Activated naive CD8-positive, alpha-beta T cell (primary cell): ENCODE results near the gene DGKG.

Experiments
- H3K27ac Mint-ChIP-seq: one replicate; pipeline ENCODE4 v1.8.0; 2021; ENCODE audit warnings: mixed read lengths
- H3K27me3 Mint-ChIP-seq: one replicate; pipeline ENCODE4 v1.8.0; 2021; ENCODE audit warnings: mixed read lengths
- H3K36me3 Mint-ChIP-seq: one replicate; pipeline ENCODE4 v1.8.0; 2021; ENCODE audit warnings: mixed read lengths
- H3K4me1 Mint-ChIP-seq: one replicate; pipeline ENCODE4 v1.8.0; 2021; ENCODE audit warnings: low read depth, mixed read lengths
- H3K4me3 Mint-ChIP-seq: one replicate; pipeline ENCODE4 v1.8.0; 2021; ENCODE audit warnings: mild to moderate bottlenecking, mixed read lengths
- H3K9me3 Mint-ChIP-seq: one replicate; pipeline ENCODE4 v1.8.0; 2021; ENCODE audit warnings: low read depth, mixed read lengths

Gene DGKG

DNA sequence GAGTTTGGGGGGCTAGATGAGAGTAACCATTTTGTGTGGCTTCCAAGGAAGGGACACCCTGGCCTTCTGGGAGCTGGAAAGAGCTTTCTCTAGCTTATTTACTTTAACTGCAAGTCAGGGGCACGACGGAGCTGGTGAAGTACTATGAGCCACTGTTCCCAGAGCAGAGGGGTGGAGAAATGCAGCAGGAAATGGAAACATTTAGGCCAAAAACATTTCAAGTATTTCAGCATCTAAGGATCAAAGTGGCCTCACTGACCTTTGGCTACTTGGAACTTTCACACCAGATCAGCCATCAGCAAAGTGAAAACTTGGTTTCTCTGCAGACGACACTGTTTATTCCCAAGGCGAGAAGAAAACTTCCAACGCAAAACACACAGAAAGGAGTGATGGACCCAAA lies 7.9 kb downstream of the DGKG start:
- no peak overlapping the region for H3K27ac Mint-ChIP-seq
- H3K4me1 Mint-ChIP-seq: no peaks in the 10 kb centered on the region
- no peaks in the 10 kb centered on the region for H3K9me3 Mint-ChIP-seq
- H3K27me3 Mint-ChIP-seq: peaks cover 11% of the 10 kb centered on the region
- H3K4me3 Mint-ChIP-seq: no peak overlapping the region
- H3K36me3 Mint-ChIP-seq: no peaks in the 10 kb centered on the region

DNA sequence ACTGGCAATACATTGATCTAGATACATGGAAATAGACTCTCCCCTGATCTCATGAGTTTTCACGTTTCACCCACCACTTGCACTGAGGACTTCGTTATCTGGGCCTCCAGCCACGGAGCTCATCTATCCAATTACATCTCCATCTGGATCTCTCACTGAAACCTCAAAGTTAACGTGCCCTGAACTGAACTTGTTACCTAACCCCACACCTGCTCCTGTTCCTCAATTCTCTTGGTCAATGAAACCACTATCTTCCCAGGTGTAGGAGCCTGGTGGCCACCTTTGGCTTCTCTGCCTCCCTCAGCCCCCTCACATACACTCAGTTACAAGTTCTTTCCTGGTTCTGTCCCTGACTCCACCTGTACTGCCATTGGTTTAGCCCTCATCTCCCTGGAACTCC lies 9.7 kb downstream of the DGKG start:
- H3K27ac Mint-ChIP-seq: no peak overlapping the region
- H3K4me1 Mint-ChIP-seq: no peaks in the 10 kb centered on the region
- H3K4me3 Mint-ChIP-seq: no peak overlapping the region
- no peaks in the 10 kb centered on the region for H3K36me3 Mint-ChIP-seq
- H3K27me3 Mint-ChIP-seq: peaks cover 6% of the 10 kb centered on the region
- H3K9me3 Mint-ChIP-seq: no peaks in the 10 kb centered on the region

- H3K27me3 Mint-ChIP-seq: peaks cover 2% of the 10 kb centered on the region
- H3K4me1 Mint-ChIP-seq: peaks cover 12% of the 10 kb centered on the region
- no peak overlapping the region for H3K27ac Mint-ChIP-seq
- H3K36me3 Mint-ChIP-seq: peaks cover 2% of the 10 kb centered on the region
- H3K9me3 Mint-ChIP-seq: no peaks in the 10 kb centered on the region
- H3K4me3 Mint-ChIP-seq: no peak overlapping the region
Observed at GRCh38 chr3:186342197-186342596, 19.8 kb downstream of the DGKG start.

- Mint-ChIP-seq H3K4me3 (no peak overlapping the region), H3K36me3 (peaks cover 2% of the 10 kb centered on the region), H3K27me3 (peaks cover 2% of the 10 kb centered on the region), H3K9me3 (no peaks in the 10 kb centered on the region), H3K4me1 (peaks cover 12% of the 10 kb centered on the region), H3K27ac (no peak overlapping the region)
Observed at GRCh38 chr3:186340204-186340603, 21.8 kb downstream of the DGKG start.

GRCh38 chr3:186339180-186339918 lies 22.7 kb downstream of the DGKG start:
- Mint-ChIP-seq H3K4me1 (peaks cover 12% of the 10 kb centered on the region), H3K27ac (no peak overlapping the region), H3K9me3 (no peaks in the 10 kb centered on the region), H3K27me3 (peaks cover 2% of the 10 kb centered on the region), H3K36me3 (peaks cover 2% of the 10 kb centered on the region), H3K4me3 (no peak overlapping the region)

DNA sequence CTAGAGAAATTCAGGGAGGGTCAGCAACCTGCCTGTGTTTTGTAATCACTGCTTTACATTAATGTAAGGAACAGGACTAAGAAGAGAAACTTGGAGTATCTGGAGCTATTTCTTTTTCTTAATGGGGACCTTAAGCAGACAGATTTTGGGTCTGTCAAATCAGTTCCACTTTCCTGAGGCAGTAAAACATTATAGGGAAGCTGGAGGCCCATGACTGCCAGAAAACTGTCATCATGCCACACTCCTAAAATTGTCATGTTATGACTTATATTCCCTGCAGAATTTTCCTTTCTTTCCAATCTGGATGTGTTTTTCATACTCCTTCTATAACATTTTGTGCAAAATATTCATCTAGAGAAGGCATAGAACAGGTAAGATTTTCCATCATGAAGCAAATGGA lies 28.8 kb downstream of the DGKG start:
- H3K27ac Mint-ChIP-seq: no peak overlapping the region

GRCh38 chr3:186330772-186331460 lies 31.1 kb downstream of the DGKG start:
- Mint-ChIP-seq H3K4me1 (no peaks in the 10 kb centered on the region), H3K36me3 (no peaks in the 10 kb centered on the region), H3K27ac (no peak overlapping the region), H3K27me3 (peaks cover 10% of the 10 kb centered on the region), H3K4me3 (no peak overlapping the region), H3K9me3 (no peaks in the 10 kb centered on the region)

More for the DNA sequence above, 28.8 kb downstream of the DGKG start:
- peaks cover 10% of the 10 kb centered on the region for H3K27me3 Mint-ChIP-seq
- H3K4me3 Mint-ChIP-seq: no peak overlapping the region
- H3K4me1 Mint-ChIP-seq: no peaks in the 10 kb centered on the region
- no peaks in the 10 kb centered on the region for H3K36me3 Mint-ChIP-seq
- H3K9me3 Mint-ChIP-seq: no peaks in the 10 kb centered on the region

DNA sequence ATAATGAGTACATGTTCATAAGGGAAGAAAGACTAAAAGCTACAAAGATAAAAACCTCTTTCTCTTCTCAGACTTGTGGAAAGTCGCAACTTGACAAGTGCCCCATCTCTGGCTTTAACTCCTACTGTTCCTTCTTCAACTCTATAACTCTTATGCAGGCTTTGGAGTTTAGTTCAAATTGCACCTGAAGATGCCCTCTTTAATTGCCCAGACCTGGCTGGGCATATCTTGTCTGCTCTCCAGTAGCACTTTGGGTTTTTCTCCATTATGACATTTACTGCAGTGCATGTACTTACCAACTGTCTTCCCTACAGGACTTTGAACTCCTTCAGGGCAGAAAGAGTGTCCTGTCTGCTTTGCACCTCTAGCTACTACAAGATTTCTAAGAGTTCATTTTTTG lies 32.4 kb downstream of the DGKG start:
- peaks cover 10% of the 10 kb centered on the region for H3K27me3 Mint-ChIP-seq
- no peak overlapping the region for H3K4me3 Mint-ChIP-seq
- H3K36me3 Mint-ChIP-seq: no peaks in the 10 kb centered on the region
- no peaks in the 10 kb centered on the region for H3K4me1 Mint-ChIP-seq
- H3K27ac Mint-ChIP-seq: no peak overlapping the region
- no peaks in the 10 kb centered on the region for H3K9me3 Mint-ChIP-seq

DNA sequence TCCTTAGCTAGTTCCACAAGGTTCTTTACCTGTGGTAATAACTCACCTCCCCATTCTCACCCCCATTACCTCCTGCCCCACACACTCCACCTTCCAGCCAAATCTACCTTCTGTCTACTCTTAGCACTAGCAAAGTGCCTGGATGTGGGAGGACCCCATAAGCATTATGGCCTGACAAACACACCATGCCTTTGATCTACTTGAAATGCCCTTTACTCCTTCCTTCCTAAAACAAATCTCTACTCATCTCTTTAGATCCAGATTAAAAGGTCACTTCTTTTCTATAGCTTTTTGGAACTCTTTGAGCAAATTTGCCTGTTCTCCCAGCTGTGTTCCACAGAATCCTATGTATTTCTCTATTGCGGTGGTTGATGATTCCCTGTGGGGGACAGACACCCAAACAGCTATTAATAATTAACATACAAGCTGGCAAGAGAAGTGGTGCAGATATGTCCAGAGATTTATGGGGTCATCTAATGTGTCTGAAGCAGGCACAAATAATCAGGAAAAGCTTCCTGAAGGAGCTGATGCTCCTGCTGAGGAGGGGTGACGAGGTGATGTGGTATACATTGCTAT lies 34.0 kb downstream of the DGKG start:
- no peak overlapping the region for H3K27ac Mint-ChIP-seq
- H3K27me3 Mint-ChIP-seq: peaks cover 7% of the 10 kb centered on the region
- no peaks in the 10 kb centered on the region for H3K36me3 Mint-ChIP-seq
- H3K4me3 Mint-ChIP-seq: no peak overlapping the region
- H3K4me1 Mint-ChIP-seq: no peaks in the 10 kb centered on the region
- H3K9me3 Mint-ChIP-seq: no peaks in the 10 kb centered on the region

DNA sequence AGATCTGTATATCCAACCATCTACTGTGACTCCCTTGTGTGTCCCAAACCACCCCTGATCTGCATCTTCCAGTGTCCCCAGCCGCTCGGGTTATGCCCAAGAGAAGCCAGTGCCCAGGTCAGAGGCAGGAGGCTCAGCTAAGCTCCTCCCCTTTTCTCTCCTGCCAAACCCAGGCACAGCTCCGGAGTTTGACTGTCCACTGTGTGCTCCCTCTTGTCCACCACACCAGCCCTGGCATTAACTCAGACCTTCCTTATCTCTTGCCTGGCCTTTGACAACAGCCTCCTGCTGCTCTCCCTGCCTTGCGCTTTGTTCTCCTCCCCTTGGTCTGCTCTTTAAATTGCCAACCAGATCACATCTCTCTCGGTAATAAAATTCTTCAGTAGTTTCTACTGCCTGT lies 39.3 kb downstream of the DGKG start:
- Mint-ChIP-seq H3K27me3 (no peaks in the 10 kb centered on the region), H3K4me3 (no peak overlapping the region), H3K4me1 (no peaks in the 10 kb centered on the region), H3K27ac (no peak overlapping the region), H3K36me3 (no peaks in the 10 kb centered on the region), H3K9me3 (no peaks in the 10 kb centered on the region)

DNA sequence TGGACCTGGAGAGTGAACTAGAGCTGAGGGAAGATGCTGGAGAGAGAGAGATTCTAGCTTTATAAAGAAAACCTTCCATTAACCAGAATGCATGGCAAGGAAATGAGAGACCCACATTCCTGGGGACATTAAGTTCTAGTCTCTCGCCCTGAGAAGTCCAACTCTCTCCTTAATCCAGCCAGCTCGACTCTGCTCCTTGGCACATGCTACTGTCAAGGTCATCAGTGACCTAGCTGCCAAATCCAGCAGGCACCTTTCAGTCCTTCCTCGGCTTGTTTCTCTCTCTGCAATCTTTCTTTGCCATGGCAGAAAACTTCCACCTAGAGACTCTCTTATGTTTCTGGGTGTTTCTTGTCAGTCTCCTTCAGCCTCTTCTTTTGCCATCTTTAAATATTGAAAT lies 40.3 kb downstream of the DGKG start:
- Mint-ChIP-seq H3K4me1 (no peaks in the 10 kb centered on the region), H3K4me3 (no peak overlapping the region), H3K36me3 (no peaks in the 10 kb centered on the region), H3K27ac (no peak overlapping the region), H3K9me3 (no peaks in the 10 kb centered on the region), H3K27me3 (no peaks in the 10 kb centered on the region)

DNA sequence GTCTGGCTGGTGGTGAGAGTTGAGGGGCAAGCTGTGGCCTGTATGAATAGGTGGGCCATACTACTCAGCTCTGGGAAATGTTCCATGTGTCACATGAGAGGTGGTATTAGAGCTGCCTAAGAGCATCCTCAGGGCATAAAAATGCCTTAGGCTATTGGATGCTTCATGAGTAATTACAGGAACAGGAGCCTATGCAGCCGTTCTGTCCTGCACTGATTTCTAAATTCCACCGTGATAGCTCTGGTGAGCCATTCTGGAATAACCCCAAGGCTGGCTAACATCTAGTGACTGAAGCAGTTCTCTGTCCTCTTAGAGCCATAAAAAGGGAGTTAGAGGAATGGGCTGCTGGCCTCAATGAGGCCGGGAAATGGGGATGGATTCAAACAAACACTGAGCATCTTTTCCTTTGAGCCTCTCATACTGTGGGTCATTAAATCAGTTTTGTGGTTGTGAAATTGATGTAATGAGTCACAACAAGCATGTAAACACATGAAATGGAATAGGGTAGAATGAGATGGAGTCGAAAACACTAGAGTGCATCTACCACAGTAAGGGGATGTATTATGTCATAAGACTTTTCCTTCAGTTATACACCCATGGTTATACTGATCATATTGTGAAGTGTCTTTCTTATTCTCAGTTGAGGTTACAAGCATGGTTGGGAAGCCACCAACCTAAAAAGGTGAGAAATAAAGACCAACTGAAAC lies 41.0 kb downstream of the DGKG start:
- Mint-ChIP-seq H3K36me3 (no peaks in the 10 kb centered on the region), H3K4me1 (no peaks in the 10 kb centered on the region), H3K27ac (no peak overlapping the region), H3K4me3 (no peak overlapping the region), H3K27me3 (no peaks in the 10 kb centered on the region), H3K9me3 (no peaks in the 10 kb centered on the region)

- Mint-ChIP-seq H3K9me3 (no peaks in the 10 kb centered on the region), H3K27ac (no peak overlapping the region), H3K36me3 (no peaks in the 10 kb centered on the region), H3K4me1 (no peaks in the 10 kb centered on the region), H3K27me3 (no peaks in the 10 kb centered on the region), H3K4me3 (no peak overlapping the region)
Observed at GRCh38 chr3:186319945-186320344, 42.1 kb downstream of the DGKG start.

DNA sequence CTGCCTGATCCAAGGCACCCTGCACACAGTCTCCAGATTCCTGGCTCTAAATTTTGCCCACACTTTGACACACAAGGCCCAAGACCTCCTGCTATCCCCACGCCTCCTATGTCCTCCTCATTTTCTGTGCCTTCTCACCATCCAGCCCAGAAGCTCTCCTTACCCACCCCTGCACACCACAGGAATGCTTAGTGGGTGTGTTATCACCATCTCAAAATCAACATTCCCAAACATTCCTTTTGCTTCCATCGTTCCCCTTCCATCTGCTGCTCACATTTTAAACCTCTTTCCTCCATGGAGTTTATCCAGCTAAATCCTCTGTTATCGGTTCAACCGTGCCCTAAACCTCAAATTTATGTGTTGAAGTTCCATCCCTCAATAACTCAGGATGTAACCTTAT lies 43.9 kb downstream of the DGKG start:
- Mint-ChIP-seq H3K9me3 (no peaks in the 10 kb centered on the region), H3K27ac (no peak overlapping the region), H3K4me1 (no peaks in the 10 kb centered on the region), H3K4me3 (no peak overlapping the region), H3K27me3 (no peaks in the 10 kb centered on the region), H3K36me3 (no peaks in the 10 kb centered on the region)

DNA sequence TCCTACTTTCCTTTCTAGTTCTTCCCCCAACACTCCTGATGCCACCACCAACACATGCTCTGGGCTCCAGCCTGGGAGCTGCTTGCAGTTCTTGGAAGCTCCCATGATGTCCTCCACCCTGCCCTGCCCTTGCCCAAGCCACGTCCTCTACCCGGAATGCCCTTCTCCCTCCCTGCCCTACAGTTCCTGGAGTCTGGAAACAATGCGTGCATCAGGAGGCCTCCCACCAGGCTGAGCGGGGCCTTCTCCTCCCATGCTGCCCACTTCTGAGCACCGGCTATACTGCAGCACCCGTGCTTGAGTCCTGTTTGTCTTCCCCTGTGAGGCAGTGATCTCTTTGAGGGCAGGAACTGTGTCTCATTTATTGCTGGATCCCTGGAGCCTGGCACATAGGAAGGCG lies 44.6 kb downstream of the DGKG start:
- H3K27ac Mint-ChIP-seq: no peak overlapping the region
- H3K4me3 Mint-ChIP-seq: no peak overlapping the region

More for the DNA sequence above, 44.6 kb downstream of the DGKG start:
- no peaks in the 10 kb centered on the region for H3K4me1 Mint-ChIP-seq
- no peaks in the 10 kb centered on the region for H3K36me3 Mint-ChIP-seq
- H3K27me3 Mint-ChIP-seq: no peaks in the 10 kb centered on the region
- H3K9me3 Mint-ChIP-seq: no peaks in the 10 kb centered on the region
